Left renal cortex interstitium (tissue), 4 donors: Measurements from ENCODE around the gene PLAC1. TPM values are rescaled to one million over a fixed set of nuclear protein-coding genes. Genes with fewer than 3 reads are reported as not detected.

ENCODE experiments used
- DNase-seq, 4 donors: peaks; one replicate each; pipeline ENCODE4 v3.0.0-alpha.2; 2013; ENCODE audit warnings: low read depth in 4 of 4, low spot score in 2 of 4, missing footprints in 1 of 4
- polyA plus RNA-seq, 4 donors: library from polyadenylated mRNA; unstranded; fragments of 120-200 nt; gene quantifications; one replicate each; pipeline ENCODE4 v1.2.1, GENCODE V29; 2013; ENCODE audit not compliant: insufficient read length in 4 of 4

Gene PLAC1
- polyA plus RNA-seq, 4 donors: 4.7 to 6.6 (median 5.6) TPM

DNA sequence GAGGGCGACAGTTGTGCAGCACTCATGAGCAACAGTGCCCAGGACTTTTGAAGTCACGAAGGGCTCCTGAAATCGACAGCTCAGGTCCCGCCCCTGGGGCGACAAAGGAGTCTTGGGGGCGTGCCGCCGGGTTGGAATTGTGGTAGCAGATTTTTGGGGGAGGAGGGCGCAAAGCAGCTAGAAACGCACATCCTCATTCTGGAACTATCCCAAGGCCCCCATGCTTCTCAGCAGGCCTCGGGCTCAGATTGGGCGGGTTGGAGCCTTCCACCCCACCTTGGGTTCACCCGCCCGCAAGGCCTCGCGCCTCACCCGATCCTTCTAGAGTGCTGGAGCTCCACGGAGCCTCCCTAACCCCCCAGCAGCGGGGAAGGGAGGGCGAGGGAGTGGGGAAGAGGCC lies 112.8 kb downstream of the PLAC1 start:
- no peak for DNase-seq

DNA sequence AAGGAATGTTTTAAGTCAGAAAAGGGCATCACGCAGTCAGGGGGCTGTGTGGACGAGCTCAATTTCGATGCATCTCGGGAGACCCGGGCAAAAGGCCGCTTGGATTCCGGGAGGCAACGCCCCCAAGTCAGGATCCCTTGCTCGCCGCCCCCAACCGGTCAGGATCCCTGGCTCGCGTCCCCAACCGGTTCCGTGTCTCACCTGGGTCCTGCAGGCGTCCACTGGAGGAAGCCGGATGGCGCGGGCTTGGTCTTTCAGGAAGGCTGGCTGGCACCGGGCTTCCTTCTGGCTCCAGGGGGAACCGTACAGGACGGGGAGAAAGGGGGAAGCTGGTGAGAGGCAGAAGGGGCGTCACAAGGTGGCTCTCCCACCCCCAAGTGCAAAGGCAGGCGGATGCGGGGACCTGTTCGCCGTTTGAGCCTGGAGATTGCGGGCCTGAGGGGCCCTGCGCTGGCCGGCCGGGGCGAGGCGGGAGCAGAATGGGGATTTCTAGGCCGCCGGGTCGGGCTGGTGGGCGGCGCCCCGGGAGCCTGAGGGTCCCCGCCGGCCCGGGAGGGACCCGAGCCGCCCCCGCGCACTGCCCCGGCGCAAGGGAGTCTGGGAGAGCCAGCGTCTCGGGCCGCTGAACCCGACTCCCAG lies 113.6 kb downstream of the PLAC1 start:
- DNase-seq: no peak

GRCh38 chrX:134544135-134544512 lies 114.1 kb downstream of the PLAC1 start:
- no peak for DNase-seq

DNA sequence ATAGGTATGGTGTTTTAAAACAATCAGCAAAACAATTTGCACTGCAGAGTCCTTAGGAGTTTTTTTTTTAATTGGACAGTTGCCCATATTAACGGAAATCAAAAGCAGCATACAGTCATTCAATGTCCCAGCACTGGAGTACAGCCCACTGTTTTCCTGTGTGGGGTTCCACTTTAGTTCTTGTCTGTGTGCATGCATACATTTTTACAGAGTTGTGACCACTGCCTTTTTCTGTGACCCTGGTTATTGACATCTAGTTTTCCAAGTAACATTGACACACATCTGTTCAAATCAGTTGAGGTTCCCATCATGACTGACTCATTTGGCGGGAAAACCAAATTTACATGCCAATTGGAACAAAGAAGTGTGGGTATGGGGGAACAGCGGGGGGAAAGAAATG lies 115.0 kb downstream of the PLAC1 start:
- no peak for DNase-seq

- no peak for DNase-seq
These were observed 115.8 kb downstream of the PLAC1 start for GRCh38 chrX:134542485-134542884.

DNA sequence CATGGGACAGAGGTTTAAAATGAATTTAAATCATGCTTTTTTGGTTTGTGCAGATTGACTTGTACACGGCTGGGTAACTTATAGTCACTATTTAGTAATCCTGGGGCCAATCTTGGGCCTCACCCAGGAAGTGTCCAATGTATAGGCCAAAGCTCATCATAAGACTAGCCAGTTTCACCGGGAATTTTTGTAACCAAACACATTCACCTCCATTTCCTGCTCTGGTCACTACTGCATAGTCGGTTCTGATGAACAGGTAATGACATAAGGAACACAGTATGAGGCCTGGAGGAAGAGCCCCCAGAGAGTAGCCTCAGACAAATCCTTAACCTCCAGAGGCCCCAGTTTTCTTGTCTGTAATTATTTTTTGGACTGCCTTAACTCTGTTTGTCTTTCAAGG lies 116.4 kb downstream of the PLAC1 start:
- no peak for DNase-seq

GRCh38 chrX:134538316-134538715 lies 120.0 kb downstream of the PLAC1 start:
- DNase-seq: no peak

GRCh38 chrX:134537179-134537955 lies 120.9 kb downstream of the PLAC1 start:
- DNase-seq: no peak

DNA sequence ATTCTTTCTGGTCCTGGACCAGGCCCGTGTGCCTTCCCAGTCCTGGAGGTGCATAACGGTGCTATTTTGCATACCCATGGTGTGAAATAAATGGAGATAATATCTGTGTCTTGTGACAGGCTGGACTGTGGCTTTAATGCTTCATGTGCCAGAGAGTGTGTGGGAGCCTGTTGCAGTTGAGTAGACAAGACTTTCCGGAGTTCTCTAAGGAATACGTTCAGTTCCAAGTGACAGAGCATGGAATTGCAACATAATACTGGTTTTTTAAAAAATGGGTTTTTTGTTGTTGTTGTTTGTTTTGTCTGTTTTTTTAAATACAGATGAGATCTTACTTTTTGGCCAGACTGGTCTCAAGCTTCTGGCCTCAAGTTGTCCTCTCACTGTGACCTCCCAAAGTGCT lies 124.3 kb downstream of the PLAC1 start:
- no peak for DNase-seq

- DNase-seq: no peak
These were observed 124.9 kb downstream of the PLAC1 start for GRCh38 chrX:134533352-134533751.

DNA sequence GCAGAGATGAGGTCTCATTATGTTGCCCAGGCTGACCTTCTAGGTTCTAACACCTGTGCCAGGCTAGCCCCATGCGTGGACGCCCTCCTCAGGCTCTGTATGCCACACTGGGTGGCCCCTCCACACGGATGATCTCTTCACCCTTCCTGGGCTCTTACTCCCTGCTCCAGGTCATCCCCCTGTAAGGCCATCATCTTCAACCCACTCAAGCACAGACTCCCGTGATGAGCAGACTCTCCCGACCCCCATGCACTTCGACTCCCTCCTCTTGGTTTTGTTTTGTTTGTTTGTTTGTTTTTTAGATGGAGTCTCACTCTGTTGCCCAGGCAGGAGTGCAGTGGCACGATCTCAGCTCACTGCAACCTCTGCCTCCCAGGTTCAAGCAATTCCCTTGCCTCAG lies 127.4 kb downstream of the PLAC1 start:
- DNase-seq: no peak

GRCh38 chrX:134529481-134529880 lies 128.8 kb downstream of the PLAC1 start:
- no peak for DNase-seq

DNA sequence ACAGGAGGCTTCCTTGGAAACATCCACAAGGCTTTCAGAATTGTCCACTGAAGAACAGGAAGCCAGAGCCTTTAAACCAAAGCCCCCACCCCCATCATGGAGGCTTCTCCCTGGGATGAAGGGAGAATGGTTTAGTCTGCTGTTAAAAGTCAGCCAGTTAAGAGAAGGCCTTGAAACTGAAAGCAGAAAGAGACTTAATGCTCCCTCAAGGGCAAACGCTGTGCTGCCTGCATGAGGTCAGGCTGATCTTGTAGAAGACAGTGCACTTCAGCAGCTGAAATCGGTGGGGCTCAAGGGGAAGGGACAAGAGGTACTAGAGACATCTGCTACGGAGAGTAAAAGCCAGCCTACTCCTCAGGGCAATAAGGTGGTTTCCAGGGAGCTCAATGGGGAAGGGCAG lies 129.3 kb downstream of the PLAC1 start:
- DNase-seq: no peak

DNA sequence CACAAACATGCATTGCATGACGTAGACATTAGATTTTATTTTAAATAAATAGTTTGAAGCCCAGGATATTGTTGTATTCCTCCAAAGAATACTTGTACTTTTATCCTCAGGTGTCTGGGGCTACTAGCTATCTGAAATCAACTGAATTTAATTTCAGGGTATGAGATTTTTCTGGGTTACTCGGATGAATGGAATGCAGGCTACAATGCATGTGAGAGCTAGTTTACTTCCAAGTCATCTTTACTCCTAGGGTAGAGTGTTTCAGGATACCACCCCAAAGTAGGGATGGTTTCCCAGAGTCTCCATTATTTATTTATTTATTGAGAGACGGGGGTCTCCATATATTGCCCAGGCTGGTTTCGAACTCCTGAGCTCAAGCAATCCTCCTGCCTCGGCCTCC lies 131.9 kb downstream of the PLAC1 start:
- no peak for DNase-seq

DNA sequence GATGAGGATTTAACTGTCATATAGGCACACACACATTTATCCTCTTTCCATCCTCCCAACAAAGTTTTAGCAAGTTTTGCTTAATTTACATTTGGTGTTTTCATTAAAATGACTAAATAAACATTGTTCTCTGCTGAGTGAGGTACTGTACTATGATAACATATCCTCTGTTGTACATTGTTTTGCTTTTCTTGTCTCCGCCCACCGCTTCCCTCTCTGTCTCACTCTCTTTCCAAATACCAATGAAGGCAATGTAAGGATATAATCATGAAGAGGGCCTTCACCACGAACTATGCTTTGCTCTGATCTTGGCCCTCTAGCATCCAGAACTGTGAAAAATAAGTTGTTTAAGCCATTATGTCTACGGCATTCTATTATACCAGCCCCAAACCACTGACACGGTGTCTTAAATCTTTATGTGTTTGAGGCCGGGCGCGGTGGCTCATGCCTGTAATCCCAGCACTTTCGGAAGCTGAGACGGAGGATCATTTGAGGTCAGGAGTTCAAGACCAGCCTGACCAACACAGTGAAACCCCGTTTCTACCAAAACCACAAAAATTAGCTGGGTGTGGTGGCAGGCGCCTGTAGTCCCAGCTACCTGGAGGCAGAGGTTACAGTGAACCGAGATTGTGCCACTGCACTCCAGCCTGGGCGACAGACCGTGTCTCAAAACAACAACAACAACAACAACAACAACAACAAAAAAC lies 133.0 kb downstream of the PLAC1 start:
- DNase-seq: no peak

- DNase-seq: no peak
These were observed 134.1 kb downstream of the PLAC1 start for GRCh38 chrX:134524181-134524580.

- no peak for DNase-seq
These were observed 137.3 kb downstream of the PLAC1 start for GRCh38 chrX:134520860-134521390.
